ENCODE results near the gene ZKSCAN8. TPM values are rescaled to one million over a fixed set of nuclear protein-coding genes. Genes with fewer than 3 reads are reported as not detected.

ZKSCAN8 gene
- total RNA-seq, 1 experiment from 2014 or later: 12.4 TPM

DNA sequence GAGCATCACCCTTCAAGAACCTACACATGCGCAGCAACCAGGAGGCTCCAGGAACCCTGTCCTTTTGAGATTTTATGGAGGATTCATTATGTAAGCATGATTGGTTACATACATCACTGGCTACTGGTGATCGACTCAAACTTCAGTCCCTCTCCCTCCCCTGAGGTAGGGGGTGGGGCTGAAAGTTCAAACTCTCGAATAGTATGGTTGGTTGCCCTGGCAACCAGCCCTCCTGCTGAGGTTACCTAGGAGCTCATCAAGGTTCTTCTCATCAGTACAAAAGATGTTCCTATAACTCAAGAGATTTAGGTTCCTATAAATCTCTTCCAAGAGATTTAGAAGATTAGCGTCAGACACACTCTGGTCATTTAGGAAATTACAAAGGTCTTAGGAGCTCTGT, 61.5 kb downstream of the ZKSCAN8 start:
- H3K4me3 ChIP-seq: no peak overlapping the region
- H3K9me3 ChIP-seq (replicated peaks): no peaks in the 10 kb centered on the region; the same call in 1 of the 2 replicates
- H3K27me3 ChIP-seq (replicated peaks): peaks cover 28% of the 10 kb centered on the region
- no peak overlapping the region for H3K27ac ChIP-seq
- no peak for DNase-seq (ENCODE audit: low read depth in 1 of 2, low spot score in 2 of 2)
- H3K4me1 ChIP-seq (replicated peaks): 0 out of 2 replicates have a peak, but pooled peaks cover 6% of the 10 kb centered on the region
- no peaks in the 10 kb centered on the region for H3K36me3 ChIP-seq

DNA sequence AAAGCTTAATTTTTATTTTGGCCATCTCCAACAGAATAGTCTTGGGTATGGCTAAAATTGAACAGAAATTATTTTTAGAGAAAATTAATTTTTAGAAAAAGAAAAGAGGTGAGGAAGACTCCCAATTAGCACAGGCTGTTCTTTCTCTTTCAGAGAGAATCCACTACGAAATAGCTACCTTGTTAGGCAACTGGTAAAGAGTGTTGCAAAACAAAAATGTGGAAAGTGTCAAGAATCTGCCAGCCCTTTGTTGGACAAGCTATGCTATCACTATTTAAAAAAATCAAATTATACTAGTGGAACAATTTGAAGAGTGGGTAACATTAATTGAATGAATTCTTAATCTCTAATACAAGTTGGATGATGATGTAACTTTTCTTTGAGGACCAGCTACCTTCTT, 64.2 kb downstream of the ZKSCAN8 start:
- no peak for DNase-seq (ENCODE audit: low read depth in 1 of 2, low spot score in 2 of 2)
- no peak overlapping the region for H3K4me3 ChIP-seq
- H3K27ac ChIP-seq: no peak overlapping the region
- H3K9me3 ChIP-seq (replicated peaks): no peaks in the 10 kb centered on the region; the same call in 1 of the 2 replicates
- H3K27me3 ChIP-seq (replicated peaks): peaks cover 52% of the 10 kb centered on the region
- no peaks in the 10 kb centered on the region for H3K36me3 ChIP-seq
- 0 out of 2 replicates have a peak, but pooled peaks cover 6% of the 10 kb centered on the region for H3K4me1 ChIP-seq (replicated peaks)

DNA sequence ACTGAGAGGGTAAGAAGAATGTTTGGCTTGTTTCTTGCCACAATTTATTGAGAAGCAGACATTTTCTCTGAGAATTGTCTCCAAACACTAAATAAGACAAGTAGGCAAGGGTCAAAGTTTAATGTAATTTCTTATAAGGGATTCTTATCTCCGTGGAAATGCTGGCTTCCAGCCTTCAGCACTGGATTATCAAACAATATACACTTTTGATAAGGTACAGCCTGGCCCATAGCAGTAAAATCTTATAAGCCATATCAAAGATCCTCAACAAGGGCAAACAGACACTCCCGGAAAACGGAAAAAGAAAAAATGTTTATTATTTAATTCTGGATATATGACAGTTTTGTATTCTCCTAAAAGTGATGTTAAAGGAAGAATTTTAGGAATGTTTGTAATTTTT, 64.8 kb downstream of the ZKSCAN8 start:
- Histone ChIP-seq H3K36me3 (no peaks in the 10 kb centered on the region), H3K4me1 (replicated peaks) (0 out of 2 replicates have a peak, but pooled peaks cover 6% of the 10 kb centered on the region), H3K9me3 (replicated peaks) (no peaks in the 10 kb centered on the region; the same call in 1 of the 2 replicates), H3K27me3 (replicated peaks) (peaks cover 52% of the 10 kb centered on the region), H3K4me3 (no peak overlapping the region), H3K27ac (no peak overlapping the region)
- no peak for DNase-seq (ENCODE audit: low read depth in 1 of 2, low spot score in 2 of 2)

DNA sequence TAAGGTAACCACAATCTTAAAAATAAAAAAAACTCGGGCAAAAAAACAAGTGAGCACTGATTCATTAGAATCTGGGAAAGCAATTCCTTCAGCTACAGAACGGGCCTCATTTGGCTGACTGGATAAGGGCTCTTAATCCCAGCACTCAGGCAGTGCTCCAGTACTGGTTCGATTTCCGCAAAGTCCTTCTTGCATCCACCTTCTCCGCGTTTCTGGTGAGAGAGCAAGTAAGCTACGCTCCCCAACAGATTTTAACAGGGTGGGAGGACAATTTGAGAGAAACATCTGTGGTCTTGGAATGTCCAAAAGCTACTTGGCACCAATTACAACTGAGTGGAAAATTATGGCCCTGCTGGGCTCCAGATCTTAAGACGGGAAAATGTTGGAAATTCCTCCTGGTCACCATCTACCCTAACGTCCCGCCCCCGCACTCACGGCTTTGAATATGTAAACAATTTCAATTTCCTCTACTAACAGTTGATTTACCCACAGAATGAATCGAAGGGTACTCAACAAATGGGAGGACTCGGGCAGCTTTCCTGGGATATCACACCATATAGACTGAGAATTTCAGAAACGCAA, 65.3 kb downstream of the ZKSCAN8 start:
- H3K36me3 ChIP-seq: no peaks in the 10 kb centered on the region
- DNase-seq (ENCODE audit: low read depth in 1 of 2, low spot score in 2 of 2): no peak
- H3K9me3 ChIP-seq (replicated peaks): no peaks in the 10 kb centered on the region; the same call in 1 of the 2 replicates
- H3K27ac ChIP-seq: no peak overlapping the region
- peaks cover 52% of the 10 kb centered on the region for H3K27me3 ChIP-seq (replicated peaks)
- H3K4me1 ChIP-seq (replicated peaks): 0 out of 2 replicates have a peak, but pooled peaks cover 6% of the 10 kb centered on the region
- peak overlapping the region; percentile 26 for H3K4me3 ChIP-seq

DNA sequence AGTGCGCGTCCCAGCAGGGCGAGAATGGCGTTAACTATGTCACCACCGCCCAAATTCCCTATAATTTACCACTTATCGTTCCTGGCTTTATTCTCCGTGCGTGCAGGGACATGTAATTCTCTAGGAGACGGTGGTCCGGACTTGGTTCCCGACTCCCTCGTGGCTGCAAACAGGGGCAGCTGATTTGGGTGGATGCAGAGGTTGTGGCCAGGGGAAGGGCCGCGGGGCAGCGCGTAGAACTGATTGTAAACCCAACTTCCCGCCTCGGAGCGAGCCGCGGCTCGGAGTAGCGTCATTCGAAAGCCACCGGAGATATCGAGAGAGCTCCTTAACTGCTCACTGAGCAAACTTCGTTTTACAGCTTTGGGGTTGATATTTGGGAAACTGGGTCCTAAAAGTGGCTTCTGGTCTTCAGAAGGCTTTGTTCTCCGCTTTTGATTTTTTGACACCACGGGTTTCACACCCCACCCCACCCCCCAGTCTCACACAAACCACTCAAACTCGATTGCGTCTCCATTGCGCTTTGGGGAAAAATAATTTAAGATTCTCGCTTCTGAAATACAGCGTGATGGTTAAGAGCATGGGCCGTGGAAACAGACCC, 65.9 kb downstream of the ZKSCAN8 start:
- 0 out of 2 replicates have a peak, but pooled peaks cover 6% of the 10 kb centered on the region for H3K4me1 ChIP-seq (replicated peaks)
- H3K9me3 ChIP-seq (replicated peaks): no peaks in the 10 kb centered on the region; the same call in 1 of the 2 replicates
- peaks cover 52% of the 10 kb centered on the region for H3K27me3 ChIP-seq (replicated peaks)
- peak; percentile 44 for DNase-seq (ENCODE audit: low read depth in 1 of 2, low spot score in 2 of 2)
- H3K4me3 ChIP-seq: peak overlapping the region; percentile 26
- H3K36me3 ChIP-seq: no peaks in the 10 kb centered on the region
- H3K27ac ChIP-seq: no peak overlapping the region

DNA sequence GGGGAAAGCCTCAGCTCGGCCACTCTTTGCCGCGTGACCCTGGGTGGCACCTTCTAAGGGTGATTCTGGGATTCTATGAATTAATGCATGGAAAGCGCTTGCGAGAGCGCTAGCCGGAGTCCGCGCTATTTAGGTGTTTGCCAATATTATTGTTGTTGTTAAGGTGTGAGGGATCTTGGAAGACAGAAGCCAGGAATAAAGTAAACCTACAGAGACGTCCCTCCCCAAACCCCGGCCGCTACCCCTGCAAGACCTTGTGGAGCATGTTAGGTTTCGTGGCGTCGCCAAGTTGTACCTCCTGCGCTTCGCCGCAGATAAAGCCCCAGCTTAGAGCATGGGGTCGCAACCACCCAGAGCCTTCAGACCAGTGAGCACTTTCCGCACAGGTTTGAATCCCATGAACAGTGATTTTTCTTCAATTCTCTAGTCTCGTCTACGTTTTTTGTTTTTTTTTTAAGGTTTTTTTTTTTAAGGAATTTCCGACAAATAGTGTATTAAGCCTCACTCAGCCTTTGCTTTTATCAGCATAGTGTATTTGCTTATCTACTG, 66.5 kb downstream of the ZKSCAN8 start:
- peaks cover 52% of the 10 kb centered on the region for H3K27me3 ChIP-seq (replicated peaks)
- H3K27ac ChIP-seq: no peak overlapping the region
- peak in 1 of 2 experiments; percentile 17 for DNase-seq (ENCODE audit: low read depth in 1 of 2, low spot score in 2 of 2)
- 0 out of 2 replicates have a peak, but pooled peaks cover 6% of the 10 kb centered on the region for H3K4me1 ChIP-seq (replicated peaks)
- H3K9me3 ChIP-seq (replicated peaks): no peaks in the 10 kb centered on the region; the same call in 1 of the 2 replicates
- H3K4me3 ChIP-seq: peak overlapping the region; percentile 26
- H3K36me3 ChIP-seq: no peaks in the 10 kb centered on the region

Other genes starting within 250 kb of the ZKSCAN8 start
- gene OR2B2, start 229.5 kb upstream of the ZKSCAN8 start, total RNA-seq (2014; rRNA removed; shearing (Covaris generic)): not detected in 2 replicates
- gene OR2B6, start 184.6 kb upstream of the ZKSCAN8 start, total RNA-seq (2014; rRNA removed; shearing (Covaris generic)): not detected in 2 replicates
- gene ZNF165, start 61.3 kb upstream of the ZKSCAN8 start, total RNA-seq (2014; rRNA removed; shearing (Covaris generic)): 0.08 TPM in 1 of 2 replicates, not detected in the other
- 0.31 and 1.2 TPM in 2 replicates for gene ZSCAN16, start 17.3 kb upstream of the ZKSCAN8 start, total RNA-seq (2014; rRNA removed; shearing (Covaris generic))
- gene ZSCAN9, start 83.4 kb downstream of the ZKSCAN8 start, total RNA-seq (2014; rRNA removed; shearing (Covaris generic)): 24.3 and 34.9 TPM in 2 replicates
- gene ZKSCAN4, start 110.4 kb downstream of the ZKSCAN8 start, total RNA-seq (2014; rRNA removed; shearing (Covaris generic)): 8.2 and 13.8 TPM in 2 replicates
- not detected in 2 replicates for gene NKAPL, start 117.4 kb downstream of the ZKSCAN8 start, total RNA-seq (2014; rRNA removed; shearing (Covaris generic))
- gene ZSCAN26, start 125.3 kb downstream of the ZKSCAN8 start, total RNA-seq (2014; rRNA removed; shearing (Covaris generic)): 11.7 and 17.4 TPM in 2 replicates
- 13.4 and 13.5 TPM in 2 replicates for gene PGBD1, start 139.7 kb downstream of the ZKSCAN8 start, total RNA-seq (2014; rRNA removed; shearing (Covaris generic))
- gene ZSCAN31, start 194.3 kb downstream of the ZKSCAN8 start, total RNA-seq (2014; rRNA removed; shearing (Covaris generic)): 17.9 and 67.4 TPM in 2 replicates
- 5.9 and 6.9 TPM in 2 replicates for gene ZKSCAN3, start 208.1 kb downstream of the ZKSCAN8 start, total RNA-seq (2014; rRNA removed; shearing (Covaris generic))